K562 (cell line): ENCODE measurements around the gene USB1. TPM values are rescaled to one million over a fixed set of nuclear protein-coding genes. Genes with fewer than 3 reads are reported as not detected.

ENCODE experiments used
- ARID2 ChIP-seq: fragments of 450-650 bp; IDR thresholded peaks from 2 replicates; pipeline ENCODE4 v1.6.1; 2017; ENCODE audit warnings: antibody characterized with exemption, mild to moderate bottlenecking
- BCOR ChIP-seq: fragments of 450-650 bp; IDR thresholded peaks from 2 replicates; pipeline ENCODE4 v1.6.1; 2016
- CBFB ChIP-seq: sonication (generic); formaldehyde crosslinking; IDR thresholded peaks from 2 replicates; pipeline ENCODE4 v1.4.0; 2020; ENCODE audit warnings: mild to moderate bottlenecking, missing genetic modification reagents
- ETV6 ChIP-seq, 3 experiments: fragments of 150-350 bp in 1 of 3; sonication (generic) in 1 of 3; formaldehyde crosslinking in 1 of 3; IDR thresholded peaks; 2 replicates each; pipeline versions ENCODE4 v1.6.1 to v1.8.0; 2014 to 2022; ENCODE audit warnings: borderline replicate concordance in 2 of 3, low read depth in 2 of 3, antibody characterized with exemption in 1 of 3, low read length in 1 of 3, mild to moderate bottlenecking in 1 of 3, missing genetic modification reagents in 1 of 3
- NFE2 ChIP-seq: IDR thresholded peaks from 2 replicates; pipeline ENCODE4 v1.6.1; 2014; ENCODE audit warnings: antibody characterized with exemption, low read depth
- NFIC ChIP-seq: fragments of 450-650 bp; IDR thresholded peaks from 2 replicates; pipeline ENCODE4 v1.6.1; 2017; ENCODE audit warnings: mild to moderate bottlenecking, inconsistent platforms
- PHB2 ChIP-seq: fragments of 450-650 bp; IDR thresholded peaks from 2 replicates; pipeline ENCODE4 v1.6.1; 2017; ENCODE audit warnings: low read depth
- POLR2G ChIP-seq: fragments of 200-400 bp; formaldehyde crosslinking; IDR thresholded peaks from 2 replicates; pipeline ENCODE4 v1.6.1; 2017; ENCODE audit warnings: low read depth, mild to moderate bottlenecking, antibody characterized with exemption, low read length, moderate library complexity
- RAD21 ChIP-seq, 2 experiments: fragments of 250-450 bp in 1 of 2; fragments of 450-650 bp in 1 of 2; sonication (Bioruptor Pico) in 1 of 2; formaldehyde crosslinking in 1 of 2; IDR thresholded peaks in 1 of 2; conservative IDR thresholded peaks in 1 of 2; 2 replicates each; pipeline versions ENCODE4 v1.4.0 to v1.8.0; 2020 to 2022; ENCODE audit warnings: mild to moderate bottlenecking in 2 of 2, moderate library complexity in 1 of 2
- RBM22 ChIP-seq: fragments of 200-400 bp; formaldehyde crosslinking; IDR thresholded peaks from 2 replicates; pipeline ENCODE4 v1.6.1; 2018; ENCODE audit warnings: low read length, low read depth; ENCODE audit not compliant: poor library complexity, severe bottlenecking
- TEAD4 ChIP-seq, 2 experiments: sonication (generic) in 1 of 2; formaldehyde crosslinking in 1 of 2; IDR thresholded peaks; 2 replicates each; pipeline versions ENCODE4 v1.6.1 to v1.8.0; 2012 to 2022; ENCODE audit warnings: borderline replicate concordance in 1 of 2, inconsistent platforms in 1 of 2, low read length in 1 of 2, mild to moderate bottlenecking in 1 of 2, missing genetic modification reagents in 1 of 2
- TFAM ChIP-seq: fragments of 250-450 bp; sonication (Bioruptor Pico); conservative IDR thresholded peaks from 2 replicates; pipeline ENCODE4 v1.5.0; 2021; ENCODE audit warnings: mild to moderate bottlenecking, moderate library complexity
- ZFP30 ChIP-seq: fragments of 250-450 bp; sonication (Bioruptor Pico); IDR thresholded peaks from 2 replicates; pipeline ENCODE4 v1.8.0; 2022; ENCODE audit warnings: moderate library complexity, mild to moderate bottlenecking, inconsistent platforms, borderline replicate concordance
- ZNF830 ChIP-seq: fragments of 250-450 bp; sonication (Bioruptor Pico); IDR thresholded peaks from 2 replicates; pipeline ENCODE4 v1.5.0; 2021; ENCODE audit warnings: mild to moderate bottlenecking
- polyA plus RNA-seq, 8 experiments: library from polyadenylated mRNA; depleted of rRNA in 4 of 8; stranded (reverse) in 5 of 8; unstranded in 3 of 8; fragments of >200 nt; fragmentation: Nextera tagmentation in 2 of 8; fragmentation: Illumina TruSeq in 1 of 8; extraction: Ambion mirVana in 2 of 8; extraction: Trizol in 1 of 8; gene quantifications; 2 replicates each; pipeline versions ENCODE4 v1.2.1 to v1.2.3, GENCODE V29; 2011 to 2014; ENCODE audit warnings: inconsistent platforms in 1 of 8, missing spikeins in 1 of 8
- total RNA-seq, 7 experiments: library from RNA; depleted of rRNA in 6 of 7; stranded (reverse); fragments of >200 nt in 6 of 7; fragmentation: Illumina TruSeq in 2 of 7; extraction: Trizol in 2 of 7; gene quantifications; 2 replicates each; pipeline versions ENCODE4 v1.2.1 to v1.2.3, GENCODE V29; 2011 to 2021; ENCODE audit warnings: low replicate concordance in 1 of 7
- TF ChIP-seq, protein P1 (sequence below): fragments of 250-450 bp; sonication (Bioruptor Pico); IDR thresholded peaks from 2 replicates; pipeline ENCODE4 v1.5.0; 2022; ENCODE audit warnings: mild to moderate bottlenecking
- TF ChIP-seq, protein P2 (sequence below): IDR thresholded peaks from 2 replicates; pipeline ENCODE4 v1.6.1; 2012; ENCODE audit warnings: low read depth, low read length, improper control_type of control experiment, borderline replicate concordance
- TF ChIP-seq, protein P3 (sequence below): fragments of 250-450 bp; sonication (Bioruptor Pico); IDR thresholded peaks from 2 replicates; pipeline ENCODE4 v1.4.0; 2020; ENCODE audit warnings: borderline replicate concordance
- TF ChIP-seq, protein P4 (sequence below): sonication (generic); formaldehyde crosslinking; IDR thresholded peaks from 2 replicates; pipeline ENCODE4 v1.9.0; 2022; ENCODE audit warnings: mild to moderate bottlenecking, missing genetic modification reagents
- TF ChIP-seq, protein P5 (sequence below): fragments of 450-650 bp; IDR thresholded peaks from 2 replicates; pipeline ENCODE4 v1.6.1; 2016; ENCODE audit warnings: borderline replicate concordance

The USB1 gene
- total and polyA plus RNA-seq, 9 of the 15 experiments (the other 6 are each of a cell fraction or from before 2014, with no cell fraction given): 11.6 to 73.6 (median 19.4) TPM

DNA sequence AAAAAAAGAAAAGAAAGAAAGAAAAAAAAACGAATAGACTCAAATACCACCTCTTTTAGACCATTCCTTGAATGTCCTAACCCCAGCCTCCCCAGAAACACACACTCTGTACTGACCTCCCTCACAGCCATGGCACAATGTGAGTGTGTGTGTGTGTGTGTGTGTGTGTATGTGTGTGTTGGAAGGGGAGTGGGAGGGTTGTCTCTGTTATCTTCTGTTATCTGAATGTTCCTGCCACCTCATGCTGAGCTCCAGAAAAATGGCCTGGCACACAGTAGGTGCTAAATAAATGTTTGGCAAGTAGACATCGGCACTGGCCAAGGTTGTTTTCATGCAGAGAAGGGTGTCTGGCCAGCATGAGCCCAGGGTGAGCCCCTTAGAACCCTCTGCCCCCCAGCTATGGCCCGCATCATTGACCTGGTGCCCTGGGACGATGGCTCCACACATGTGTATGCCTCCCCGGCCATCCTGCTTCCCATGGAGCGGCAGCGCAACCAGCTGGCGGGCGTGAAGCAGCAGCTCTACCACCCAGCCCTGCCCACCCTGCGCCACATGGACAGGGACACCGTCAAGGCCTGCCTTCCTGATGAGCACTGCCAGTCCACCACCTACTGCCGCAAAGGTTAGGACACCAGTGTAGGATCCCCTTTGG is 23.7 kb upstream of the USB1 start (continued):
- TF ChIP-seq RAD21 (CRISPR knock-in tag; conservative IDR thresholded peaks at IDR 0.05 in 1 of 2, IDR thresholded peaks at IDR 0.05 in 1 of 2) (peak in 1 of 2 experiments; percentile 29; a peak in 2 of 4 replicates), ARID2 (no peak), CBFB (CRISPR knock-in tag) (no peak), TFAM (no peak), TEAD4 (IDR thresholded peaks at IDR 0.05; ENCODE audit: low read length) (no peak), TEAD4 (CRISPR knock-in tag; IDR thresholded peaks at IDR 0.05; ENCODE audit: borderline replicate concordance) (no peak), PHB2 (no peak), RBM22 (no peak), ZNF830 (no peak), ZFP30 (no peak), BCOR (no peak), NFE2 (peak; percentile 56), ETV6 (IDR thresholded peaks at IDR 0.05; ENCODE audit: borderline replicate concordance in 1 of 2, low read depth in 2 of 2, low read length in 1 of 2) (no peak), ETV6 (CRISPR knock-in tag; IDR thresholded peaks at IDR 0.05; ENCODE audit: borderline replicate concordance) (no peak), NFIC (peak; percentile 30; the same call in 1 of the 2 replicates), POLR2G (no peak)
- TF ChIP-seq, protein P1, sequence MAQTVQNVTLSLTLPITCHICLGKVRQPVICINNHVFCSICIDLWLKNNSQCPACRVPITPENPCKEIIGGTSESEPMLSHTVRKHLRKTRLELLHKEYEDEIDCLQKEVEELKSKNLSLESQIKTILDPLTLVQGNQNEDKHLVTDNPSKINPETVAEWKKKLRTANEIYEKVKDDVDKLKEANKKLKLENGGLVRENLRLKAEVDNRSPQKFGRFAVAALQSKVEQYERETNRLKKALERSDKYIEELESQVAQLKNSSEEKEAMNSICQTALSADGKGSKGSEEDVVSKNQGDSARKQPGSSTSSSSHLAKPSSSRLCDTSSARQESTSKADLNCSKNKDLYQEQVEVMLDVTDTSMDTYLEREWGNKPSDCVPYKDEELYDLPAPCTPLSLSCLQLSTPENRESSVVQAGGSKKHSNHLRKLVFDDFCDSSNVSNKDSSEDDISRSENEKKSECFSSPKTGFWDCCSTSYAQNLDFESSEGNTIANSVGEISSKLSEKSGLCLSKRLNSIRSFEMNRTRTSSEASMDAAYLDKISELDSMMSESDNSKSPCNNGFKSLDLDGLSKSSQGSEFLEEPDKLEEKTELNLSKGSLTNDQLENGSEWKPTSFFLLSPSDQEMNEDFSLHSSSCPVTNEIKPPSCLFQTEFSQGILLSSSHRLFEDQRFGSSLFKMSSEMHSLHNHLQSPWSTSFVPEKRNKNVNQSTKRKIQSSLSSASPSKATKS (CRISPR knock-in tag): no peak
- TF ChIP-seq, protein P2, sequence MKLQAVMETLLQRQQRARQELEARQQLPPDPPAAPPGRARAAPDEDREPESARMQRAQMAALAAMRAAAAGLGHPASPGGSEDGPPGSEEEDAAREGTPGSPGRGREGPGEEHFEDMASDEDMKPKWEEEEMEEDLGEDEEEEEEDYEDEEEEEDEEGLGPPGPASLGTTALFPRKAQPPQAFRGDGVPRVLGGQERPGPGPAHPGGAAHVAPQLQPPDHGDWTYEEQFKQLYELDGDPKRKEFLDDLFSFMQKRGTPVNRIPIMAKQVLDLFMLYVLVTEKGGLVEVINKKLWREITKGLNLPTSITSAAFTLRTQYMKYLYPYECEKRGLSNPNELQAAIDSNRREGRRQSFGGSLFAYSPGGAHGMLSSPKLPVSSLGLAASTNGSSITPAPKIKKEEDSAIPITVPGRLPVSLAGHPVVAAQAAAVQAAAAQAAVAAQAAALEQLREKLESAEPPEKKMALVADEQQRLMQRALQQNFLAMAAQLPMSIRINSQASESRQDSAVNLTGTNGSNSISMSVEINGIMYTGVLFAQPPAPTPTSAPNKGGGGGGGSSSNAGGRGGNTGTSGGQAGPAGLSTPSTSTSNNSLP: 0 out of 2 replicates have a peak, but pooled peaks have one; percentile 14
- TF ChIP-seq, protein P3, sequence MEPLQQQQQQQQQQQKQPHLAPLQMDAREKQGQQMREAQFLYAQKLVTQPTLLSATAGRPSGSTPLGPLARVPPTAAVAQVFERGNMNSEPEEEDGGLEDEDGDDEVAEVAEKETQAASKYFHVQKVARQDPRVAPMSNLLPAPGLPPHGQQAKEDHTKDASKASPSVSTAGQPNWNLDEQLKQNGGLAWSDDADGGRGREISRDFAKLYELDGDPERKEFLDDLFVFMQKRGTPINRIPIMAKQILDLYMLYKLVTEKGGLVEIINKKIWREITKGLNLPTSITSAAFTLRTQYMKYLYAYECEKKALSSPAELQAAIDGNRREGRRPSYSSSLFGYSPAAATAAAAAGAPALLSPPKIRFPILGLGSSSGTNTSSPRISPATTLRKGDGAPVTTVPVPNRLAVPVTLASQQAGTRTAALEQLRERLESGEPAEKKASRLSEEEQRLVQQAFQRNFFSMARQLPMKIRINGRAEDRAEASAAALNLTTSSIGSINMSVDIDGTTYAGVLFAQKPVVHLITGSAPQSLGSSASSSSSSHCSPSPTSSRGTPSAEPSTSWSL (CRISPR knock-in tag): no peak
- TF ChIP-seq, protein P4, sequence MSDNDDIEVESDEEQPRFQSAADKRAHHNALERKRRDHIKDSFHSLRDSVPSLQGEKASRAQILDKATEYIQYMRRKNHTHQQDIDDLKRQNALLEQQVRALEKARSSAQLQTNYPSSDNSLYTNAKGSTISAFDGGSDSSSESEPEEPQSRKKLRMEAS (CRISPR knock-in tag): 0 out of 2 replicates have a peak, but pooled peaks have one; percentile 32
- TF ChIP-seq, protein P5, sequence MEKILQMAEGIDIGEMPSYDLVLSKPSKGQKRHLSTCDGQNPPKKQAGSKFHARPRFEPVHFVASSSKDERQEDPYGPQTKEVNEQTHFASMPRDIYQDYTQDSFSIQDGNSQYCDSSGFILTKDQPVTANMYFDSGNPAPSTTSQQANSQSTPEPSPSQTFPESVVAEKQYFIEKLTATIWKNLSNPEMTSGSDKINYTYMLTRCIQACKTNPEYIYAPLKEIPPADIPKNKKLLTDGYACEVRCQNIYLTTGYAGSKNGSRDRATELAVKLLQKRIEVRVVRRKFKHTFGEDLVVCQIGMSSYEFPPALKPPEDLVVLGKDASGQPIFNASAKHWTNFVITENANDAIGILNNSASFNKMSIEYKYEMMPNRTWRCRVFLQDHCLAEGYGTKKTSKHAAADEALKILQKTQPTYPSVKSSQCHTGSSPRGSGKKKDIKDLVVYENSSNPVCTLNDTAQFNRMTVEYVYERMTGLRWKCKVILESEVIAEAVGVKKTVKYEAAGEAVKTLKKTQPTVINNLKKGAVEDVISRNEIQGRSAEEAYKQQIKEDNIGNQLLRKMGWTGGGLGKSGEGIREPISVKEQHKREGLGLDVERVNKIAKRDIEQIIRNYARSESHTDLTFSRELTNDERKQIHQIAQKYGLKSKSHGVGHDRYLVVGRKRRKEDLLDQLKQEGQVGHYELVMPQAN: no peak
